Right cardiac atrium (tissue), 5 donors: Measurements from ENCODE around the gene FAP. TPM values are rescaled to one million over a fixed set of nuclear protein-coding genes. Genes with fewer than 3 reads are reported as not detected.

Experiments
- ATAC-seq, 2 donors: fragments of 200-7000 bp; cut with Tn5 transposase; one replicate each; pipeline versions ENCODE4 v1.8.0 to v1.9.1; 2020; ENCODE audit warnings: moderate library complexity in 2 of 2, mild to moderate bottlenecking in 1 of 2
- DNase-seq, 3 donors: peaks; one replicate each; pipeline ENCODE4 v3.0.0-alpha.2; 2020
- H3K27ac ChIP-seq: one replicate; pipeline ENCODE4 v1.5.1; 2013; ENCODE audit warnings: mild to moderate bottlenecking, low read length, control low read depth, moderate library complexity
- H3K27me3 ChIP-seq: one replicate; pipeline ENCODE4 v1.6.1; 2013; ENCODE audit not compliant: control insufficient read depth, insufficient read depth
- H3K4me1 ChIP-seq: one replicate; pipeline ENCODE4 v1.6.1; 2013; ENCODE audit warnings: low read length; ENCODE audit not compliant: control insufficient read depth, insufficient read depth
- H3K4me3 ChIP-seq: one replicate; pipeline ENCODE4 v1.5.1; 2013; ENCODE audit warnings: low read length, control low read depth
- H3K9me3 ChIP-seq: one replicate; pipeline ENCODE4 v1.6.1; 2013; ENCODE audit warnings: low read length; ENCODE audit not compliant: control insufficient read depth
- WGBS: extraction: QIAGEN DNeasy Blood & Tissue Kit; methylation state at CpG from one replicate; pipeline ENCODE4 v1.1.7; 2013; 5-methylcytosine and 5-hydroxymethylcytosine counted together
- intact Hi-C, 4 donors: fragments of 100-400 bp; cut with DNase I; formaldehyde crosslinking; loops; one replicate each; pipeline versions ENCODE4 v1.11.0 to v1.14.0; 2022 to 2023
- long read RNA-seq, 4 donors: library from polyadenylated mRNA; unstranded; transcript quantifications; one replicate each; pipeline ENCODE4 v2.0.0, GENCODE V29; 2020 to 2021
- polyA plus RNA-seq: library from polyadenylated mRNA; stranded (reverse); fragments of 200-250 nt; gene quantifications from one replicate; pipeline ENCODE4 v1.2.3, GENCODE V29; 2013
- total RNA-seq, 4 donors: library from RNA; stranded (reverse); fragmentation: NEBNext Ultra II Directional; extraction: Animal tissue kit (Norgen Biotek cat#: 25700); gene quantifications; one replicate each; pipeline ENCODE4 v1.2.1, GENCODE V29; 2021
- donor health status: healthy with polysubstance abuse.
- donor health status: DM: no; HTN: yes; CAD: no.
- donor health status: DM: no; HTN: no; CAD: no.
- donor health status: DM: no; HTN: yes; CAD: no; lungs with severe emphysema.
- donor health status: DM: yes; HTN: yes; CAD: no.

The FAP gene
- total RNA-seq (under 1 TPM; 0.29 to 0.97 (median 0.46) TPM), polyA plus RNA-seq (0.43 TPM)
- long read RNA-seq, donor 1, partial matches to known transcripts, result 0 of 1 reads
- long read RNA-seq, donor 1, other reads (novel, unspliced or antisense), result 1 of 1 reads
- long read RNA-seq, donor 2, result 0 reads
- long read RNA-seq, donor 3, transcript FAP-201 (26 exons, 2,780 nt), result major isoform, 5 of 6 reads
- long read RNA-seq, donor 3, partial matches to known transcripts, result 0 of 6 reads
- long read RNA-seq, donor 3, other reads (novel, unspliced or antisense), result 1 of 6 reads
- long read RNA-seq, donor 4, partial matches to known transcripts, result 0 of 1 reads
- long read RNA-seq, donor 4, other reads (novel, unspliced or antisense), result 0 of 1 reads

- no peaks in the 10 kb centered on the region for H3K9me3 ChIP-seq
- H3K4me1 ChIP-seq, result peaks cover 2% of the 10 kb centered on the region
- 36% methylated on average over 6 of the region's 6 CpGs for WGBS
Measured at GRCh38 chr2:162243294-162243693, at the start of gene FAP. Gene FAP (minus strand): TSS chr2:162243445. CDS start chr2:162243327, 118 bp downstream.

GRCh38 chr2:162291748-162292147 is 48.5 kb upstream of the FAP start:
- DNase-seq (no peak), ATAC-seq (no peak)
- WGBS, result 95% methylated on average over 3 of the region's 3 CpGs
- intact Hi-C loops, result loop anchor here in 2 of 4 donors (10.0 kb wide), 2 partner anchors 67 to 707 kb away; no protein-coding TSS in a partner anchor
- no peaks in the 10 kb centered on the region for H3K4me1 ChIP-seq
- H3K4me3 ChIP-seq, result no peak overlapping the region
- H3K27me3 ChIP-seq, result no peaks in the 10 kb centered on the region
- no peaks in the 10 kb centered on the region for H3K9me3 ChIP-seq
- H3K27ac ChIP-seq, result no peak overlapping the region

More at GRCh38 chr2:162243294-162243693, at the start of gene FAP:
- intact Hi-C loops, result no loop called here
- ATAC-seq, result peak in 1 of 2 donors; percentile 16
- Histone ChIP-seq H3K4me3 (peak within 1 kb of the TSS; percentile 43), H3K27me3 (no peaks in the 10 kb centered on the region), H3K27ac (no peak within 1 kb of the TSS)
- DNase-seq, result no peak

GRCh38 chr2:162282765-162283425 is 39.6 kb upstream of the FAP start:
- intact Hi-C loops, result no loop called here
- ATAC-seq, result no peak
- H3K27ac ChIP-seq, result no peak overlapping the region

DNA sequence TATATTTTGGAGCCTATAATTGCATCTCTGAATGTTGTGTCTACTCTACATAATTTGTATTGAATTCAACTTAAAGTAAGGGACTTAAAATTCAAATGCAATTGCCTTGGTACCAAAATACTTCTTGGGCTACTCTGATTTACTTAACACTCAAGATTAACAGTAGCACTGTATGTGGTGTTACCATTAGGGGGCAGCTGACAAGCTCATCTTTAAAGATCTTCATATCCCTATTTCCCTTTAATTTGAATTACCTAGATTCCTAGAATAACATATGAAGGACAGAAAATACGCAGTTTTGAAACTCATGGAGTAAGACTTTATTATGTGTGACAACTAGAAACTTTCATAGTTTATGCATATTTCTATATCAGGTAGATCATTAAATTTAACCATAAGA is 37.4 kb upstream of the FAP start:
- intact Hi-C loops, result no loop called here
- no peak for DNase-seq
- H3K27ac ChIP-seq, result no peak overlapping the region
- H3K27me3 ChIP-seq, result no peaks in the 10 kb centered on the region
- H3K4me1 ChIP-seq, result no peaks in the 10 kb centered on the region
- H3K4me3 ChIP-seq, result no peak overlapping the region
- no peak for ATAC-seq
- WGBS, result 100% methylated on average over 1 of the region's 1 CpG
- H3K9me3 ChIP-seq, result no peaks in the 10 kb centered on the region

More at GRCh38 chr2:162282765-162283425, 39.6 kb upstream of the FAP start:
- 73% methylated on average over 4 of the region's 4 CpGs for WGBS
- no peaks in the 10 kb centered on the region for H3K9me3 ChIP-seq
- DNase-seq, result no peak
- H3K4me3 ChIP-seq, result no peak overlapping the region
- no peaks in the 10 kb centered on the region for H3K27me3 ChIP-seq
- no peaks in the 10 kb centered on the region for H3K4me1 ChIP-seq

DNA sequence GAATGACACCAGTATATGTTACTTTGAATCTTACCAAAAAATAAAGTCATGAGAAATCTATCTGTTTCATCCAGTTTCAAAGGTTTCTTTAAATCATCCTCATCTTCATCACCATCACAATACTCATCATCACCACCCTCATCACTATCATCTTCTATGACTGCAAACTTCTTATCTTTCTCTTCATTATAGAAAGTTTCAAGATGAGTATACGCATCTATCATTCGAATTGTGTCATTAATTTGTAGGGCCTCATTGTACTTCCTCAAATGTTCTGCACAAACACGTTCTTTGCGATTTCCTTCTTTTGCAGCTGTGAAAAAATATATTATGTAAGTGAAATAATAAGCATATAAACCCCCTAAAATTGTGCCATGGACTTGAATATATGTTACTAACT is 34.1 kb upstream of the FAP start:
- intact Hi-C loops, result no loop called here
- H3K9me3 ChIP-seq, result no peaks in the 10 kb centered on the region
- no peak overlapping the region for H3K27ac ChIP-seq
- H3K4me1 ChIP-seq, result no peaks in the 10 kb centered on the region
- no peak for ATAC-seq
- 86% methylated on average over 4 of the region's 4 CpGs for WGBS
- no peak overlapping the region for H3K4me3 ChIP-seq
- H3K27me3 ChIP-seq, result no peaks in the 10 kb centered on the region
- DNase-seq, result no peak

- intact Hi-C loops, result no loop called here
- 99% methylated on average over 1 of the region's 1 CpG for WGBS
Measured at GRCh38 chr2:162267996-162268395, 24.8 kb upstream of the FAP start.

GRCh38 chr2:162267496-162267895 is 24.3 kb upstream of the FAP start:
- intact Hi-C loops, result no loop called here
- Histone ChIP-seq H3K27me3 (no peaks in the 10 kb centered on the region), H3K4me1 (no peaks in the 10 kb centered on the region), H3K9me3 (no peaks in the 10 kb centered on the region), H3K27ac (no peak overlapping the region), H3K4me3 (no peak overlapping the region)
- no peak for DNase-seq
- WGBS, result 94% methylated on average over 5 of the region's 5 CpGs
- ATAC-seq, result no peak

More at GRCh38 chr2:162267996-162268395, 24.8 kb upstream of the FAP start:
- no peaks in the 10 kb centered on the region for H3K4me1 ChIP-seq
- no peaks in the 10 kb centered on the region for H3K9me3 ChIP-seq
- H3K4me3 ChIP-seq, result no peak overlapping the region
- no peak overlapping the region for H3K27ac ChIP-seq
- ATAC-seq, result no peak
- no peaks in the 10 kb centered on the region for H3K27me3 ChIP-seq
- no peak for DNase-seq

DNA sequence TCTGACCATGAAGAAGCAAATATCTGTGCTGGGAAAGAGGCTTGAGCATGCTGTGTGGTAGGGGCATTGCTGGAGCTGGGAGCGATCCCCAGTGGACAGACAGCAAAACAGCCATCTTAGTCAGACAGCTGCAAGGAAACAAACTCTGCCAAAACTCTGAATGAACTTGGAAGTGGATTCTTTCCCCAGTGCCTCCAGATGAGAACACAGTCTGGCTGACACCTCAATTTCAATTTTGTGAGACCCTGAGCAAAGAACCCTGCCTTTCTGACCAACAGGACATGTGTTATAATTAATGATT is 23.2 kb upstream of the FAP start:
- intact Hi-C loops, result no loop called here
- H3K4me3 ChIP-seq, result no peak overlapping the region
- H3K27ac ChIP-seq, result no peak overlapping the region
- WGBS, result 78% methylated on average over 1 of the region's 1 CpG
- peak in 1 of 2 donors; percentile 45 for ATAC-seq
- no peaks in the 10 kb centered on the region for H3K27me3 ChIP-seq
- no peaks in the 10 kb centered on the region for H3K9me3 ChIP-seq
- peaks cover 3% of the 10 kb centered on the region for H3K4me1 ChIP-seq
- DNase-seq, result peak in 1 of 3 donors; percentile 13

- Histone ChIP-seq H3K27me3 (no peaks in the 10 kb centered on the region), H3K27ac (no peak overlapping the region), H3K4me1 (peaks cover 3% of the 10 kb centered on the region), H3K4me3 (no peak overlapping the region), H3K9me3 (no peaks in the 10 kb centered on the region)
- intact Hi-C loops, result no loop called here
- DNase-seq, result no peak
- 72% methylated on average over 7 of the region's 7 CpGs for WGBS
- ATAC-seq, result no peak
Measured at GRCh38 chr2:162265666-162266459, 22.6 kb upstream of the FAP start.

DNA sequence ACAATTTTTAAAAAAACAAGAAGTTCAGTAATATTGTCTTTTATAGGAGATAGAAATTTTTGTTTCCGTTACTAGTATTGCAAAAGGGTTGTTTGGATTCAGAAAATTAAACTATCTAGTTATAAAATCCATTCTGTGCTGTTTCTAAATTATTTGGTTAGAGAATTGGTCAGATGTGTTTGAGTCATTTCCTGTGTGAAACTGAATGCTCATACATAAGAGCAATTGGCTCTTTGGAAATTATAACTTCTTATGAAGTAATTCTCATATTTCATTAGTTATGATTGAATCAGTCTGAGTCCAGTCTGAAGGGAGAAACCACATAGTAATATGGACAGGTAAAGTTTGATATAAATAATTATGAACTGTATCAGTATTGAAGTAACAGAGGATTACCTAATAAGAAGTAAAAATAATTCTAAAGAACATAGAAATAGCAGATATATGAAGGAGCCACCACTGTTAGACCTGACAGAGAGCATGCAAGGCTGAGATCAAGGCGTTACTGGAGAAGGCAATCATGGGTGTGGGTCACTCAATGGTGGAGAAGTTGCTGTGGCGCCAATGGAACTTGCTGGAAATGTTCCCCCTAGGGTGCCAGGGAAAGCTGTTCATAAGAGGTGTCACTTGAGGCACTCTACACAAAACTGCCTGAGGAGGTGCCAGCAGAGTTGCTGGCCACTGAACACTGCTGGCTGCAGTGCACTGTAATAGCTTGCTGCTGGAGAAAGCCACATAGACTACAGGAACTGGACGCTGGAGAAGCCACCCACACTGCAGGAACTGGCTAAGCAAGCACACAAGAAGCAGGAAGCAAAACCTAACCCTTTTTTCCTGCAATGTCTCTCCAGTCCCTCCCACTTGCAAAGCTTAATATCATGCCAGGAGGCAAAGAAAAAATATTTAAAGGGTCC is 18.0 kb upstream of the FAP start:
- H3K27me3 ChIP-seq, result no peaks in the 10 kb centered on the region
- H3K27ac ChIP-seq, result peak overlapping the region; percentile 75
- peaks cover 3% of the 10 kb centered on the region for H3K4me1 ChIP-seq
- ATAC-seq, result peak; percentile 89 to 96
- DNase-seq, result peak; percentile 57 to 87 (median 72)
- no peaks in the 10 kb centered on the region for H3K9me3 ChIP-seq
- no peak overlapping the region for H3K4me3 ChIP-seq
- intact Hi-C loops, result no loop called here
- WGBS, result 53% methylated on average over 4 of the region's 4 CpGs
